SK-N-SH treated with all-trans-retinoic acid at 6 μM for 48 hours (cell line): ENCODE results near the gene MYO1H.

Experiments used
- ATAC-seq: fragments of 200-7000 bp; cut with Tn5 transposase; 3 replicates; pipeline ENCODE4 v1.9.1; 2020; ENCODE audit warnings: mild to moderate bottlenecking, moderate library complexity
- ARNTL ChIP-seq: fragments of 450-650 bp; formaldehyde crosslinking; IDR thresholded peaks from 2 replicates; pipeline ENCODE4 v1.5.0; 2020; ENCODE audit warnings: low read depth, mild to moderate bottlenecking, moderate library complexity, borderline replicate concordance
- BACH2 ChIP-seq: fragments of 250-450 bp; sonication (Bioruptor Pico); IDR thresholded peaks from 2 replicates; pipeline ENCODE4 v1.9.0; 2021; ENCODE audit warnings: mild to moderate bottlenecking, borderline replicate concordance
- CSDC2 ChIP-seq: fragments of 250-450 bp; sonication (Bioruptor Pico); IDR thresholded peaks from 2 replicates; pipeline ENCODE4 v1.5.0; 2020; ENCODE audit warnings: mild to moderate bottlenecking, moderate library complexity
- ESRRG ChIP-seq: fragments of 250-450 bp; sonication (Bioruptor Pico); IDR thresholded peaks from 2 replicates; pipeline ENCODE4 v1.6.1; 2021; ENCODE audit warnings: mild to moderate bottlenecking
- GLIS3 ChIP-seq: fragments of 250-450 bp; sonication (Bioruptor Pico); IDR thresholded peaks from 2 replicates; pipeline ENCODE4 v1.5.0; 2020; ENCODE audit warnings: mild to moderate bottlenecking, moderate library complexity
- ISL1 ChIP-seq: fragments of 250-450 bp; sonication (Bioruptor Pico); IDR thresholded peaks from 2 replicates; pipeline ENCODE4 v2.1.2; 2022; ENCODE audit warnings: mild to moderate bottlenecking, moderate library complexity
- OSR1 ChIP-seq: fragments of 250-450 bp; sonication (Bioruptor Pico); IDR thresholded peaks from 2 replicates; pipeline ENCODE4 v1.8.0; 2022; ENCODE audit warnings: moderate library complexity, mild to moderate bottlenecking, inconsistent platforms
- RARB ChIP-seq: fragments of 250-450 bp; sonication (Bioruptor Pico); IDR thresholded peaks from 2 replicates; pipeline ENCODE4 v1.8.0; 2021; ENCODE audit warnings: mild to moderate bottlenecking, moderate library complexity
- SNAI2 ChIP-seq: fragments of 250-450 bp; sonication (Bioruptor Pico); IDR thresholded peaks from 2 replicates; pipeline ENCODE4 v1.5.0; 2020; ENCODE audit warnings: mild to moderate bottlenecking, moderate library complexity
- TCF4 ChIP-seq: fragments of 250-450 bp; sonication (Bioruptor Pico); IDR thresholded peaks from 2 replicates; pipeline ENCODE4 v1.8.0; 2021; ENCODE audit warnings: mild to moderate bottlenecking, moderate library complexity, borderline replicate concordance
- TOX ChIP-seq: fragments of 250-450 bp; sonication (Bioruptor Pico); IDR thresholded peaks from 2 replicates; pipeline ENCODE4 v1.8.0; 2021; ENCODE audit warnings: mild to moderate bottlenecking, moderate library complexity, borderline replicate concordance
- ZC3H10 ChIP-seq: fragments of 250-450 bp; sonication (Bioruptor Pico); IDR thresholded peaks from 2 replicates; pipeline ENCODE4 v1.5.1; 2021; ENCODE audit warnings: mild to moderate bottlenecking, moderate library complexity
- ZFP30 ChIP-seq: fragments of 450-650 bp; formaldehyde crosslinking; IDR thresholded peaks from 2 replicates; pipeline ENCODE4 v1.5.0; 2022; ENCODE audit warnings: mild to moderate bottlenecking, moderate library complexity
- ZNF565 ChIP-seq: fragments of 450-650 bp; formaldehyde crosslinking; conservative IDR thresholded peaks from 2 replicates; pipeline ENCODE4 v1.5.0; 2020; ENCODE audit warnings: low read depth, mild to moderate bottlenecking, moderate library complexity
- ZNF70 ChIP-seq: fragments of 450-650 bp; formaldehyde crosslinking; IDR thresholded peaks from 2 replicates; pipeline ENCODE4 v1.5.0; 2020; ENCODE audit warnings: mild to moderate bottlenecking, moderate library complexity
- ZNF8 ChIP-seq: fragments of 450-650 bp; formaldehyde crosslinking; IDR thresholded peaks from 2 replicates; pipeline ENCODE4 v1.5.0; 2020; ENCODE audit warnings: mild to moderate bottlenecking, moderate library complexity
- TF ChIP-seq, protein P1 (sequence below): fragments of 250-450 bp; sonication (Bioruptor Pico); IDR thresholded peaks from 2 replicates; pipeline ENCODE4 v1.5.0; 2020; ENCODE audit warnings: mild to moderate bottlenecking, moderate library complexity
- TF ChIP-seq, protein P2 (sequence below): fragments of 250-450 bp; sonication (Bioruptor Pico); IDR thresholded peaks from 2 replicates; pipeline ENCODE4 v1.8.0; 2021; ENCODE audit warnings: low read depth, mild to moderate bottlenecking, moderate library complexity, borderline replicate concordance
- TF ChIP-seq, protein P3 (sequence below): fragments of 250-450 bp; sonication (Bioruptor Pico); IDR thresholded peaks from 2 replicates; pipeline ENCODE4 v1.5.1; 2021; ENCODE audit warnings: mild to moderate bottlenecking, moderate library complexity
- TF ChIP-seq, protein P4 (sequence below): fragments of 250-450 bp; sonication (Bioruptor Pico); IDR thresholded peaks from 2 replicates; pipeline ENCODE4 v1.5.1; 2020; ENCODE audit warnings: low read depth, mild to moderate bottlenecking, moderate library complexity
- TF ChIP-seq, protein P5 (sequence below): fragments of 250-450 bp; sonication (Bioruptor Pico); IDR thresholded peaks from 2 replicates; pipeline ENCODE4 v1.8.0; 2020; ENCODE audit warnings: mild to moderate bottlenecking, moderate library complexity, borderline replicate concordance

The MYO1H gene

DNA sequence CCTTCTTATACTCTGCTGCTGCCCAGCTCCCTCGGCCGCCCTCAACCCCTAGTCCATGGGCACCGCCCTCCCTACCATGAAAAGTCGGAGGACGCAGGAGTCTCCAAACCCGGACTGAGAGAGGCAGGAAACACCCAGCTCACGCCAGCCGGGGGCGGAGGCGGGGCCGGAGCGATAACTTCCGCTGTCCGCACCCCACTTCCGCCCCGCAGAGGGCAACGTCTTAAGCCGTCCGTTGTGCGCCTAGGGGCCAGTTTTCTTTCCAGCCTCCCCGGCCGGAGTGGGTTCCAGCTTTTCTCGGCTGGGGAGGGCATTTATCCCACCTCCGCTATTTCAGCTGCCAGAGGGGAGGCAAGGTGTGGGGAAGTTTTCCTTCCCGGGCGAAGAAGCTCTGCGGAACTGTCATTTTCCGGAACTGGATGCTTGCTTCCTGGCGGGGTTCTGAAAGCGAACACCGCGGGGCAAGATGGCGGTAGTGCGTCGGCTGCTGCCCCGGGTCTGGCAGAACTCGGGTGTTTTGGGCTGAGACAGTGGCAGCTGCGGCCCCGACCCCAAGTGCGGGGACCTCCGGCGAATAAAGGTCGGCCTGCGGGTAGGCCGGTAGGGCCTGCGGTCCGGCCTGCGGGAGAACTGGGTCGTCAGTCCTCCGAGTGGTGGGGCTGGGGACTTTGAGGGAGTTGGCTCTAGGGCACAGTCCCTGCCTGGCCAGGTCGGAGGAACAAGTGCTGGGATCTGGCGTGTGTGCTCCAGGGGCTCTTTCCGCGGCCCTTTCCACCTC, 129.7 kb downstream of the MYO1H start, which contains the start of the genes KCTD10 and UBE3B:
KCTD10 (minus strand) TSS at position 116 of the 778 bp plus-strand sequence; CDS start at position 78, 38 bp downstream.
UBE3B (plus strand) TSS at position 450 of the 778 bp plus-strand sequence. CDS start 5,918 bp downstream, outside the sequence.
- ATAC-seq: peak; percentile 95
- TF ChIP-seq ZNF565 (CRISPR knock-in tag) (no peak), ZNF8 (CRISPR knock-in tag) (0 out of 2 replicates have a peak, but pooled peaks have one; percentile 9), CSDC2 (CRISPR knock-in tag) (no peak), ZFP30 (CRISPR knock-in tag) (no peak), RARB (CRISPR knock-in tag) (no peak), ZNF70 (CRISPR knock-in tag) (0 out of 2 replicates have a peak, but pooled peaks have one; percentile 33), TOX (CRISPR knock-in tag) (no peak), SNAI2 (CRISPR knock-in tag) (no peak), ISL1 (CRISPR knock-in tag) (no peak)
- TF ChIP-seq, protein P1, sequence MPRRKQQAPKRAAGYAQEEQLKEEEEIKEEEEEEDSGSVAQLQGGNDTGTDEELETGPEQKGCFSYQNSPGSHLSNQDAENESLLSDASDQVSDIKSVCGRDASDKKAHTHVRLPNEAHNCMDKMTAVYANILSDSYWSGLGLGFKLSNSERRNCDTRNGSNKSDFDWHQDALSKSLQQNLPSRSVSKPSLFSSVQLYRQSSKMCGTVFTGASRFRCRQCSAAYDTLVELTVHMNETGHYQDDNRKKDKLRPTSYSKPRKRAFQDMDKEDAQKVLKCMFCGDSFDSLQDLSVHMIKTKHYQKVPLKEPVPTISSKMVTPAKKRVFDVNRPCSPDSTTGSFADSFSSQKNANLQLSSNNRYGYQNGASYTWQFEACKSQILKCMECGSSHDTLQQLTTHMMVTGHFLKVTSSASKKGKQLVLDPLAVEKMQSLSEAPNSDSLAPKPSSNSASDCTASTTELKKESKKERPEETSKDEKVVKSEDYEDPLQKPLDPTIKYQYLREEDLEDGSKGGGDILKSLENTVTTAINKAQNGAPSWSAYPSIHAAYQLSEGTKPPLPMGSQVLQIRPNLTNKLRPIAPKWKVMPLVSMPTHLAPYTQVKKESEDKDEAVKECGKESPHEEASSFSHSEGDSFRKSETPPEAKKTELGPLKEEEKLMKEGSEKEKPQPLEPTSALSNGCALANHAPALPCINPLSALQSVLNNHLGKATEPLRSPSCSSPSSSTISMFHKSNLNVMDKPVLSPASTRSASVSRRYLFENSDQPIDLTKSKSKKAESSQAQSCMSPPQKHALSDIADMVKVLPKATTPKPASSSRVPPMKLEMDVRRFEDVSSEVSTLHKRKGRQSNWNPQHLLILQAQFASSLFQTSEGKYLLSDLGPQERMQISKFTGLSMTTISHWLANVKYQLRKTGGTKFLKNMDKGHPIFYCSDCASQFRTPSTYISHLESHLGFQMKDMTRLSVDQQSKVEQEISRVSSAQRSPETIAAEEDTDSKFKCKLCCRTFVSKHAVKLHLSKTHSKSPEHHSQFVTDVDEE (CRISPR knock-in tag): no peak
- TF ChIP-seq, protein P2, sequence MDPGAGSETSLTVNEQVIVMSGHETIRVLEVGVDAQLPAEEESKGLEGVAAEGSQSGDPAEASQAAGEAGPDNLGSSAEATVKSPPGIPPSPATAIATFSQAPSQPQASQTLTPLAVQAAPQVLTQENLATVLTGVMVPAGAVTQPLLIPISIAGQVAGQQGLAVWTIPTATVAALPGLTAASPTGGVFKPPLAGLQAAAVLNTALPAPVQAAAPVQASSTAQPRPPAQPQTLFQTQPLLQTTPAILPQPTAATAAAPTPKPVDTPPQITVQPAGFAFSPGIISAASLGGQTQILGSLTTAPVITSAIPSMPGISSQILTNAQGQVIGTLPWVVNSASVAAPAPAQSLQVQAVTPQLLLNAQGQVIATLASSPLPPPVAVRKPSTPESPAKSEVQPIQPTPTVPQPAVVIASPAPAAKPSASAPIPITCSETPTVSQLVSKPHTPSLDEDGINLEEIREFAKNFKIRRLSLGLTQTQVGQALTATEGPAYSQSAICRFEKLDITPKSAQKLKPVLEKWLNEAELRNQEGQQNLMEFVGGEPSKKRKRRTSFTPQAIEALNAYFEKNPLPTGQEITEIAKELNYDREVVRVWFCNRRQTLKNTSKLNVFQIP (CRISPR knock-in tag): no peak; the same call in 1 of the 2 replicates
- TF ChIP-seq, protein P3, sequence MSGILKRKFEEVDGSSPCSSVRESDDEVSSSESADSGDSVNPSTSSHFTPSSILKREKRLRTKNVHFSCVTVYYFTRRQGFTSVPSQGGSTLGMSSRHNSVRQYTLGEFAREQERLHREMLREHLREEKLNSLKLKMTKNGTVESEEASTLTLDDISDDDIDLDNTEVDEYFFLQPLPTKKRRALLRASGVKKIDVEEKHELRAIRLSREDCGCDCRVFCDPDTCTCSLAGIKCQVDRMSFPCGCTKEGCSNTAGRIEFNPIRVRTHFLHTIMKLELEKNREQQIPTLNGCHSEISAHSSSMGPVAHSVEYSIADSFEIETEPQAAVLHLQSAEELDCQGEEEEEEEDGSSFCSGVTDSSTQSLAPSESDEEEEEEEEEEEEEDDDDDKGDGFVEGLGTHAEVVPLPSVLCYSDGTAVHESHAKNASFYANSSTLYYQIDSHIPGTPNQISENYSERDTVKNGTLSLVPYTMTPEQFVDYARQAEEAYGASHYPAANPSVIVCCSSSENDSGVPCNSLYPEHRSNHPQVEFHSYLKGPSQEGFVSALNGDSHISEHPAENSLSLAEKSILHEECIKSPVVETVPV (CRISPR knock-in tag): no peak; the same call in 1 of the 2 replicates
- TF ChIP-seq, protein P4, sequence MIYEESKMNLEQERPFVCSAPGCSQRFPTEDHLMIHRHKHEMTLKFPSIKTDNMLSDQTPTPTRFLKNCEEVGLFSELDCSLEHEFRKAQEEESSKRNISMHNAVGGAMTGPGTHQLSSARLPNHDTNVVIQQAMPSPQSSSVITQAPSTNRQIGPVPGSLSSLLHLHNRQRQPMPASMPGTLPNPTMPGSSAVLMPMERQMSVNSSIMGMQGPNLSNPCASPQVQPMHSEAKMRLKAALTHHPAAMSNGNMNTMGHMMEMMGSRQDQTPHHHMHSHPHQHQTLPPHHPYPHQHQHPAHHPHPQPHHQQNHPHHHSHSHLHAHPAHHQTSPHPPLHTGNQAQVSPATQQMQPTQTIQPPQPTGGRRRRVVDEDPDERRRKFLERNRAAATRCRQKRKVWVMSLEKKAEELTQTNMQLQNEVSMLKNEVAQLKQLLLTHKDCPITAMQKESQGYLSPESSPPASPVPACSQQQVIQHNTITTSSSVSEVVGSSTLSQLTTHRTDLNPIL (CRISPR knock-in tag): no peak
- TF ChIP-seq, all 23 proteins: peak for 2

DNA sequence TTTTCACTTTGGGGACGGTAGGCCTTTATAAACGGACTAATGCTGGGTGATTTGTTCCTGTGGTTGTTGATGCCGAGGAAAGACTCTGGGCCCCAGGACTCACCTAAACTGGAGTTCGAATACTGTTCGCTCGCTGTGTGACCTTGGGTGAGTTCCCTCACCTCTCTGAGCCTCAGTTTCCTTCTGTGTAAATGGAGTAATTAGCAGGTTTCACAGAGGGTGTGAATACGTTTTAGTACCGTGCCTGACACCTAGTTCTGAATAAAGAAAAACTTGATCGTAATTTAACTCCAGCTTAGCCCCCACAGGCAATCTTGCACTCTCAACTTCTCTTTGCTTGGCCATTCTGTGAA, 130.2 kb downstream of the MYO1H start:
- ATAC-seq: no peak; the same call in 2 of the 3 replicates
- no peak for TF ChIP-seq ZNF70 (CRISPR knock-in tag)
- TF ChIP-seq BACH2: no peak
- TF ChIP-seq ZNF565 (CRISPR knock-in tag): no peak
- no peak for TF ChIP-seq TCF4 (CRISPR knock-in tag)
- TF ChIP-seq SNAI2 (CRISPR knock-in tag): no peak
- TF ChIP-seq ISL1 (CRISPR knock-in tag): no peak
- no peak for TF ChIP-seq ARNTL (CRISPR knock-in tag)
- TF ChIP-seq ESRRG (CRISPR knock-in tag): no peak
- TF ChIP-seq OSR1 (CRISPR knock-in tag): no peak
- TF ChIP-seq, protein P1 (CRISPR knock-in tag): no peak
- no peak for TF ChIP-seq GLIS3 (CRISPR knock-in tag)
- TF ChIP-seq, protein P5, sequence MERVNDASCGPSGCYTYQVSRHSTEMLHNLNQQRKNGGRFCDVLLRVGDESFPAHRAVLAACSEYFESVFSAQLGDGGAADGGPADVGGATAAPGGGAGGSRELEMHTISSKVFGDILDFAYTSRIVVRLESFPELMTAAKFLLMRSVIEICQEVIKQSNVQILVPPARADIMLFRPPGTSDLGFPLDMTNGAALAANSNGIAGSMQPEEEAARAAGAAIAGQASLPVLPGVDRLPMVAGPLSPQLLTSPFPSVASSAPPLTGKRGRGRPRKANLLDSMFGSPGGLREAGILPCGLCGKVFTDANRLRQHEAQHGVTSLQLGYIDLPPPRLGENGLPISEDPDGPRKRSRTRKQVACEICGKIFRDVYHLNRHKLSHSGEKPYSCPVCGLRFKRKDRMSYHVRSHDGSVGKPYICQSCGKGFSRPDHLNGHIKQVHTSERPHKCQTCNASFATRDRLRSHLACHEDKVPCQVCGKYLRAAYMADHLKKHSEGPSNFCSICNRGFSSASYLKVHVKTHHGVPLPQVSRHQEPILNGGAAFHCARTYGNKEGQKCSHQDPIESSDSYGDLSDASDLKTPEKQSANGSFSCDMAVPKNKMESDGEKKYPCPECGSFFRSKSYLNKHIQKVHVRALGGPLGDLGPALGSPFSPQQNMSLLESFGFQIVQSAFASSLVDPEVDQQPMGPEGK (CRISPR knock-in tag): no peak
- TF ChIP-seq ZC3H10: no peak
- no peak for TF ChIP-seq CSDC2 (CRISPR knock-in tag)
- TF ChIP-seq, protein P3 (CRISPR knock-in tag): no peak
- TF ChIP-seq TOX (CRISPR knock-in tag): no peak
- TF ChIP-seq RARB (CRISPR knock-in tag): no peak
- TF ChIP-seq, all 23 proteins: peak for 0
